NCI-H128 (cell line): ENCODE data around the gene MYO1E.
"Not testable (repeated sequence)": the region's sequence is repeated elsewhere in the genome, so short reads cannot be mapped to it uniquely, and the experiment has no call there.

Source experiments
- DNase-seq: peaks from one replicate; lab custom pipeline; 2025; ENCODE audit not compliant: unreplicated experiment; lab: John Stamatoyannopoulos, UW

MYO1E gene

GRCh38 chr15:59148153-59148833 lies 224.4 kb downstream of the MYO1E start:
- no peak for DNase-seq

GRCh38 chr15:59147666-59148065 lies 225.0 kb downstream of the MYO1E start:
- DNase-seq = no peak

- DNase-seq = not testable (repeated sequence)
These were observed 228.1 kb downstream of the MYO1E start for GRCh38 chr15:59144594-59144993.

- no peak for DNase-seq
These were observed 229.4 kb downstream of the MYO1E start for GRCh38 chr15:59143281-59143680.

GRCh38 chr15:59140422-59141226 lies 232.0 kb downstream of the MYO1E start:
- no peak for DNase-seq

GRCh38 chr15:59138243-59138642 lies 234.4 kb downstream of the MYO1E start:
- DNase-seq = no peak

GRCh38 chr15:59137566-59137965 lies 235.1 kb downstream of the MYO1E start:
- no peak for DNase-seq

- DNase-seq = no peak
These were observed 238.7 kb downstream of the MYO1E start for GRCh38 chr15:59133929-59134427.

- DNase-seq = no peak
These were observed 240.6 kb downstream of the MYO1E start for GRCh38 chr15:59131969-59132562.

GRCh38 chr15:59131456-59131855 lies 241.2 kb downstream of the MYO1E start:
- no peak for DNase-seq

GRCh38 chr15:59127255-59127654 lies 245.4 kb downstream of the MYO1E start:
- not testable (repeated sequence) for DNase-seq

GRCh38 chr15:59125683-59126082 lies 247.0 kb downstream of the MYO1E start:
- not testable (repeated sequence) for DNase-seq

GRCh38 chr15:59124261-59124660 lies 248.4 kb downstream of the MYO1E start:
- DNase-seq = no peak

GRCh38 chr15:59120937-59121336 lies 251.7 kb downstream of the MYO1E start:
- no peak for DNase-seq

GRCh38 chr15:59119625-59120024 lies 253.0 kb downstream of the MYO1E start:
- DNase-seq = no peak

GRCh38 chr15:59116771-59117170 lies 255.9 kb downstream of the MYO1E start:
- no peak for DNase-seq

- no peak for DNase-seq
These were observed 256.5 kb downstream of the MYO1E start for GRCh38 chr15:59116141-59116540.

- no peak for DNase-seq
These were observed 257.6 kb downstream of the MYO1E start for GRCh38 chr15:59115047-59115446.

GRCh38 chr15:59111251-59111650 lies 261.4 kb downstream of the MYO1E start:
- DNase-seq = no peak

- no peak for DNase-seq
These were observed 266.8 kb downstream of the MYO1E start for GRCh38 chr15:59105854-59106253.

GRCh38 chr15:59104912-59105732 lies 267.5 kb downstream of the MYO1E start, which contains the start of gene CCNB2:
CCNB2 (plus strand) TSS chr15:59105146; CDS start chr15:59105269, 123 bp downstream.
- DNase-seq = peak; percentile 77
